GM21737 (cell line): ENCODE data around the gene SELPLG.
"Not testable (repeated sequence)": the region's sequence is repeated elsewhere in the genome, so short reads cannot be mapped to it uniquely, and the experiment has no call there.

Source experiments
- ATAC-seq: cut with Tn5 transposase; IDR thresholded peaks from one replicate; pipeline ENCODE4 v1.9.1; 2021; ENCODE audit warnings: mild to moderate bottlenecking, moderate library complexity; ENCODE audit not compliant: unreplicated experiment

SELPLG gene

GRCh38 chr12:108620236-108620879 is 13.3 kb downstream of the SELPLG start:
- no peak for ATAC-seq

GRCh38 chr12:108619369-108620160 is 14.1 kb downstream of the SELPLG start:
- no peak for ATAC-seq

GRCh38 chr12:108618953-108619274 is 14.8 kb downstream of the SELPLG start:
- ATAC-seq, result not testable (repeated sequence)

- peak; percentile 37 for ATAC-seq
Measured at GRCh38 chr12:108618079-108618952, 15.4 kb downstream of the SELPLG start.

GRCh38 chr12:108616941-108617858 is 16.5 kb downstream of the SELPLG start:
- peak; percentile 71 for ATAC-seq

GRCh38 chr12:108616359-108616758 is 17.3 kb downstream of the SELPLG start:
- no peak for ATAC-seq

- no peak for ATAC-seq
Measured at GRCh38 chr12:108615918-108616317, 17.8 kb downstream of the SELPLG start.

GRCh38 chr12:108614639-108615038 is 19.1 kb downstream of the SELPLG start:
- no peak for ATAC-seq

- ATAC-seq, result no peak
Measured at GRCh38 chr12:108614041-108614440, 19.7 kb downstream of the SELPLG start.

- no peak for ATAC-seq
Measured at GRCh38 chr12:108613548-108613947, 20.1 kb downstream of the SELPLG start.

- no peak for ATAC-seq
Measured at GRCh38 chr12:108612788-108613282, 20.9 kb downstream of the SELPLG start.

GRCh38 chr12:108611884-108612415 is 21.7 kb downstream of the SELPLG start:
- ATAC-seq, result no peak

- ATAC-seq, result no peak
Measured at GRCh38 chr12:108610856-108611605, 22.7 kb downstream of the SELPLG start.

- ATAC-seq, result no peak
Measured at GRCh38 chr12:108610336-108610815, 23.3 kb downstream of the SELPLG start.

GRCh38 chr12:108609537-108610335 is 24.0 kb downstream of the SELPLG start:
- ATAC-seq, result no peak

GRCh38 chr12:108608616-108609015 is 25.1 kb downstream of the SELPLG start:
- no peak for ATAC-seq

- ATAC-seq, result no peak
Measured at GRCh38 chr12:108607981-108608600, 25.6 kb downstream of the SELPLG start.

GRCh38 chr12:108606492-108606891 is 27.2 kb downstream of the SELPLG start:
- ATAC-seq, result no peak
